SH-SY5Y (cell line): Measurements from ENCODE around the gene EPB41L4B.

Source experiments
- GATA2 ChIP-seq: IDR thresholded peaks from 2 replicates; pipeline ENCODE4 v1.6.1; 2011; ENCODE audit warnings: mild to moderate bottlenecking, low read depth, low read length
- GATA3 ChIP-seq: IDR thresholded peaks from 2 replicates; pipeline ENCODE4 v1.6.1; 2011; ENCODE audit warnings: low read depth, mild to moderate bottlenecking, low read length, moderate library complexity

Gene EPB41L4B

GRCh38 chr9:109314011-109314531 is 6.8 kb downstream of the EPB41L4B start:
- TF ChIP-seq GATA3: no peak
- TF ChIP-seq GATA2: no peak

- no peak for TF ChIP-seq GATA3
- no peak for TF ChIP-seq GATA2
These were observed 7.5 kb downstream of the EPB41L4B start for GRCh38 chr9:109313351-109313750.

- TF ChIP-seq GATA2 (no peak), GATA3 (no peak)
These were observed 8.1 kb downstream of the EPB41L4B start for GRCh38 chr9:109312783-109313182.

DNA sequence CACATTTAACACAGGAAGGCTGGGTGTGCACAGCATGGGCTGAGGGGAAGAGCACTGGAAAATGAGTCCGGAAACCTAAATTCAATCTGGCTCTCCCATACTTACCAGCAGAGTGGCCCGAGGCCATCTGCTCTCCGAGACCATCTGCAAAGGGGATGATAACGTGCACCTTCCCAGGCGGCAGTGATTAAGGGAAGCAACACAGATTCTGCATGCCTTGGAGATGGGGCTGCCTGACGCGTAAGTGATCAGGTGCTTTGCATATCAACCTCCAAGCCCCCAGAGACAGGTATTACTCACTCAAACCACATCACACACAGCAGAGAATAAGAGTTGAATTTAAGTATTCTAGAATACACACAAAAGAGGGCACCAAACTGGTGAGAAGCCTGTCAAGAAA is 9.1 kb downstream of the EPB41L4B start:
- TF ChIP-seq GATA3: no peak
- peak; percentile 24; the same call in 1 of the 2 replicates for TF ChIP-seq GATA2

DNA sequence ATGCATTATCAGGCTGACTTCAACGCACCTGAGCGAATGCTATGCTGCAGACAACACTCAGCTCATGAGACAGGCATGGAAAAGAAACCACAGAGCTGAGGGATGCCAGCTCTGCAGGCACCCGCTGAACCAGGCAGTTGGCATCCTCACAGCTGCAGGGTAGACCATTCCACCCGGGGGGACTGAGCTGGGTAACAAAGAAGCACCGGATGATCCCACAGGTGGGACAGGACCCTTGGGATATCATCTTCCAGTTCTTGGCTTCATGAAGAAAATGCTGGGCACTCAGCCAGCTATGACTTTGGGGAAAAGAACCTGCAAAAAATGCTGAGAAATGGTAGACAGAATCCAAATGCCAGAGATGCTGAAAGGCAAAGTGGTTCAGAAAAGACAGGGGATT is 9.6 kb downstream of the EPB41L4B start:
- TF ChIP-seq GATA2: no peak
- TF ChIP-seq GATA3: no peak

DNA sequence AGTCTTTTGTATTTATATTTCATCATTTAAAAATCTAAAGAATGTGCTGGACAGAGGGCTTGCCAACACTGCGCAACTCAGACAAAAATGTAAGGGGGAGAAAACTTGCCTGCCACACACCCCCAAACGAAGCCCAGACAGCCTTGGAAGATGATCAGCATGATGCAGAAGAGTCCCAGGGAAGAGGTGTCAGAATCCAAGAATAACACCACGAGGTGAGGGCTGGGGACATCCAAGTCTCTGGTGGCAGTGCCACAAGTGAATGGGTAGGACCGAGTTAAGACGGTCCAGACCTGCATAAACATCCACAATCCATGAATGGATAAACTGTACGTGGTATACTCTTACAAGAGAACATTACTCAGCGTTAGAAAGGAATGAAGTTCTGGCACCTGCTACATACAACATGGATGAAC is 10.4 kb downstream of the EPB41L4B start:
- no peak for TF ChIP-seq GATA2
- no peak for TF ChIP-seq GATA3

DNA sequence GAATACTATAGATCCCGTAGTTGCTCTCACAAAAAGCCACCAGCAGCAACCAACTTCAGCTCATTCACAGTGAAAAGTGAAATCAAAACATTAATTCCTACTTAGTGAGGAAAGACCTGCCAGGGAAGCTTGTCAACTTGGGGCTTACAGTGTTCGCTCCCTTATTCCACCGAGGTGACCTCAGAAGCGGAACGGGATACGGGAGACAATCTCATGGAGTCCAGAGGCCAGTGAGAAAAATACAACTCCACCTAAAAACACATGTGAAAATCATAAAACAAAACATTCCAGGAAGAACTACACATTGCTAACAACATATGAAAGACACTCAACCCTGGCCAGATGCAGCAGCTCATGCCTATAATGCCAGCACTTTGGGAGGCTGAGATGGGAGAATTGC is 11.6 kb downstream of the EPB41L4B start:
- TF ChIP-seq GATA3: no peak
- TF ChIP-seq GATA2: no peak

DNA sequence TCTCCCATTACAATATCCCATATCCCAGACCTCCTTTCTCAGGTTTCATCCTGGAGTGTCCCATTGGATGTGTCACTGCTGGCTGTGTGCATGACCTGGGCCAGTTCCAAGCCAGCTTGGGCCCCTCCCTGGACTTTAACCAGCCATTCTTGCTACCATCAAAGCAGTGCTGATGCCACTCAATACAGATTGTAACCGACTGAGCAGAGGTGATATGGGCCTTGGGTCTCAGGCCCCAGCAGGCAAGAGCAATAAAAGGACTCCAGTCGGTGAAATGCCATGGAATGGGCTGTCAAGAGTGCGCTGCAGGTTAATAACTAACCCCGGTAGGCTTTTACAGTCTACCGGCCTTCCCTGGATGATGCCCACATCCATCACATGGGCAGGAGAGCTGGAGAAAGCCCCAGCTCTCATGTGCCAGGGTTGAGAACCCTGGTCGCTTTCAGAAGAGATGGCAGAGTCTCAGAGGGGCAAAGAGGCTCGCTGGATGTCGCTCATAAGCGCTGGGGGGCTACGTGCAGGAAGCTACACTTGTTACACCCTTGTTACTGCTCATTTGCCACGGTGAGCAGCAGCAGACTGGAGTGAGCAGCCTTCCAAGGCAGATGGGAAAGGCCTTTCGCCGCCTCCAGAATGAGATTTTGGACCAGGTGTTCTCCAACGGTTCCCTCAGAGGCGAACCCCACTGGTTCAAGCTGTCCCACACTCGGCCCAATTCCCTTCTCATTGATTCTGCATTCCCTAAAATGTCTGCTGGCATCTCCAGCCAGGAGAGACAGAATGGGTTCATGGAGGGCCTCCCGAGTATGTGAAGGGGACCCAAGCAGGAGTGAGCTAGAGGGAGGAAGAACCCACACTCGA is 13.2 kb downstream of the EPB41L4B start:
- TF ChIP-seq GATA2 (no peak), GATA3 (no peak)

GRCh38 chr9:109305801-109306200 is 15.1 kb downstream of the EPB41L4B start:
- TF ChIP-seq GATA2 (no peak), GATA3 (no peak)

DNA sequence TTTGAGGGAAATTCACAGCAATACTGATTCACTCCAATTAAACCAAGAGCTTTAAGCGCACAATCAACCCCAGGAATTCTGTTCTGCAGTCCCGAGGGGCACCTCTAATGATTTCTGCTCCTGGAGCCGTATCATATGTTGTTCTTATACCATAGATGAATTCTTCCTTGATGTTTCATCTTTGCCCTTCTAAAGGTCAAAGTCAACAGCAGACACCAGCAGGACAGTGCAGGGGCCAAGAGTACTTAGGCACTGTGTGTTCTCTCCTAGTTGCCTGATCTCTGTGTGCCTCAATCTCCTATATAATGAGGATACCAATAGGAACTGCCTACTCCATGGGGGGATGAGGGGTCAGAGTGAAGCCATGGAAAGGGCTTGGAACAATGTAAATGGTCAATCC is 16.5 kb downstream of the EPB41L4B start:
- no peak for TF ChIP-seq GATA3
- no peak for TF ChIP-seq GATA2

GRCh38 chr9:109303900-109304299 is 17.0 kb downstream of the EPB41L4B start:
- TF ChIP-seq GATA2 (no peak), GATA3 (no peak)

GRCh38 chr9:109302606-109303005 is 18.3 kb downstream of the EPB41L4B start:
- TF ChIP-seq GATA2 (no peak), GATA3 (no peak)

DNA sequence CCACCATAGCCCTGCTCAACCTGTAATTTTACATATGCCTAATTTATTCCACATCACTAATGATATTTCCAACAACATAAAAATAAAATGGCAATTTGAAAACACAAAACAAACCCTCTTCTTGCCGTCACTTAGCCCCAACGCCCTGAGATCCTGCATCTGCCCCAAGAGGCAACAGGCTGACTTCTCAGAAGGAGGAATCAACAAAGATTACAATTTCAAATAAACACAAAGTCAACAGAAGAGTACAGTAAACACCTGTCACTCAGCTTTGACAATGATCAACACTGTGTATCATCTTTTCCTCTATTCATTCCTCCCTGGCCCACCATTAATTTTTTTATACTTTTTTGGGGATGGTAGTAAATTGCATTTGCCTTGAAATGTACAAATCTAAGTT is 19.8 kb downstream of the EPB41L4B start:
- TF ChIP-seq GATA2 (no peak), GATA3 (no peak)

GRCh38 chr9:109299891-109300290 is 21.0 kb downstream of the EPB41L4B start:
- TF ChIP-seq GATA2: no peak
- TF ChIP-seq GATA3: no peak

- TF ChIP-seq GATA2 (no peak), GATA3 (no peak)
These were observed 23.0 kb downstream of the EPB41L4B start for GRCh38 chr9:109297899-109298298.
